CD4-positive, CD25-positive, alpha-beta regulatory T cell (primary cell): Measurements from ENCODE around the gene TRAPPC3. TPM values are rescaled to one million over a fixed set of nuclear protein-coding genes. Genes with fewer than 3 reads are reported as not detected.

ENCODE experiments used
- ATAC-seq, 2 donors: fragments of 150-1000 bp; cut with Tn5 transposase; one replicate each; pipeline ENCODE4 v1.10.0; 2021; ENCODE audit warnings: low read depth in 2 of 2, moderate number of reproducible peaks in 2 of 2, moderate library complexity in 1 of 2
- DNase-seq, 3 donors: peaks; one replicate each; pipeline versions ENCODE4 v3.0.0 to v3.0.0-alpha.2; 2012 to 2022; ENCODE audit warnings: mixed read lengths in 1 of 3
- H3K27ac ChIP-seq: one replicate; pipeline ENCODE4 v1.7.0; 2013; ENCODE audit warnings: mild to moderate bottlenecking, low read length; ENCODE audit not compliant: insufficient read depth, poor library complexity, severe bottlenecking
- H3K27me3 ChIP-seq: one replicate; pipeline ENCODE4 v1.7.0; 2013; ENCODE audit warnings: low read length; ENCODE audit not compliant: control insufficient read depth, insufficient read depth
- H3K36me3 ChIP-seq: one replicate; pipeline ENCODE4 v1.7.0; 2013; ENCODE audit warnings: mild to moderate bottlenecking, low read length, moderate library complexity; ENCODE audit not compliant: control insufficient read depth, insufficient read depth
- H3K4me1 ChIP-seq: 2 replicates; pipeline ENCODE4 v1.7.0; 2013; ENCODE audit warnings: mild to moderate bottlenecking, low read length; ENCODE audit not compliant: insufficient read depth, control insufficient read depth, poor library complexity, severe bottlenecking
- H3K4me3 ChIP-seq: one replicate; pipeline ENCODE4 v1.7.0; 2013; ENCODE audit warnings: low read depth, mild to moderate bottlenecking, low read length, moderate library complexity
- H3K9me3 ChIP-seq, 2 experiments: 1 replicate in 1 of 2; 2 replicates in 1 of 2; pipeline ENCODE4 v1.7.0; 2013; ENCODE audit warnings: low read length in 2 of 2, mild to moderate bottlenecking in 1 of 2, moderate library complexity in 1 of 2; ENCODE audit not compliant: control insufficient read depth in 2 of 2
- H3K27ac Mint-ChIP-seq, 3 donors: one replicate each; pipeline ENCODE4 v1.8.0; 2020 to 2022; ENCODE audit warnings: mild to moderate bottlenecking in 3 of 3, mixed read lengths in 3 of 3, moderate library complexity in 2 of 3
- H3K27me3 Mint-ChIP-seq: one replicate; pipeline ENCODE4 v1.8.0; 2022; ENCODE audit warnings: mild to moderate bottlenecking, mixed read lengths
- H3K36me3 Mint-ChIP-seq: one replicate; pipeline ENCODE4 v1.8.0; 2020; ENCODE audit warnings: mixed read lengths
- H3K4me1 Mint-ChIP-seq, 4 donors: one replicate each; pipeline ENCODE4 v1.8.0; 2020 to 2022; ENCODE audit warnings: mixed read lengths in 4 of 4, mild to moderate bottlenecking in 1 of 4
- H3K4me3 Mint-ChIP-seq, 4 donors: one replicate each; pipeline ENCODE4 v1.8.0; 2020 to 2022; ENCODE audit warnings: mild to moderate bottlenecking in 4 of 4, mixed read lengths in 4 of 4, moderate library complexity in 3 of 4
- H3K9me3 Mint-ChIP-seq, 7 donors: one replicate each; pipeline ENCODE4 v1.8.0; 2020 to 2022; ENCODE audit warnings: mixed read lengths in 7 of 7, mild to moderate bottlenecking in 3 of 7, moderate library complexity in 2 of 7
- polyA plus RNA-seq, 4 donors: library from polyadenylated mRNA; unstranded; fragments of 300-500 nt; fragmentation: Illumina TruSeq; gene quantifications; one replicate each; pipeline ENCODE4 v1.2.3, GENCODE V29; 2021
- total RNA-seq: library from RNA; stranded (reverse); gene quantifications from one replicate; pipeline ENCODE4 v1.2.3, GENCODE V29; 2022

The TRAPPC3 gene
- total and polyA plus RNA-seq, 5 donors from 2014 or later: 45.6 to 137 (median 124) TPM

DNA sequence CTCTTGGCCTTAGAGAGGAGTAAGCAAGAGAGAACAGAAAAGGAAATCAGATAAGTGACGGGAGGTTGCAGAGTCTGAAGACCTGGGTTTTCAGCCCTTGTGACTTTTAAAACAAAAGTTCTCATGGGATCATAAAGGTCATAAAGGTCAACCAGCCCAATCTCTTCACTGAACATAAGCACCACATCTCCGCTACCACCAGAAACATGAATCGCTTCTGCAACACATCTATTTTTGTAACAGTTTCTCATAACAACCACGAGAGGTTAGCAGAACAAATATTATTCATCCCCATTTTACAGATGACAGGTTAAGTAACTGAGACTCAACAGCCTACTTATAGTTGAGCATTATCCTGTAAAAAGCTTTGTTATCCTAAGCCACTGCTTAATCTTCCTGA is 5.9 kb downstream of the TRAPPC3 start:
- Histone ChIP-seq H3K27me3 (no peaks in the 10 kb centered on the region), H3K27ac (no peak overlapping the region), H3K4me1 (peaks cover 12% of the 10 kb centered on the region), H3K9me3 (no peaks in the 10 kb centered on the region), H3K4me3 (no peak overlapping the region), H3K36me3 (peaks cover 12% of the 10 kb centered on the region)
- ATAC-seq (no peak), DNase-seq (no peak)
- peak overlapping the region in 2 of 3 donors; percentile 29 to 76 for H3K27ac Mint-ChIP-seq
- H3K4me1 Mint-ChIP-seq: peaks cover 20 to 61% (median 34%) of the 10 kb centered on the region in 4 donors
- H3K36me3 Mint-ChIP-seq: peaks cover 6% of the 10 kb centered on the region
- H3K27me3 Mint-ChIP-seq: no peaks in the 10 kb centered on the region
- H3K4me3 Mint-ChIP-seq: peak overlapping the region in 1 of 4 donors; percentile 30
- no peaks in the 10 kb centered on the region for H3K9me3 Mint-ChIP-seq

DNA sequence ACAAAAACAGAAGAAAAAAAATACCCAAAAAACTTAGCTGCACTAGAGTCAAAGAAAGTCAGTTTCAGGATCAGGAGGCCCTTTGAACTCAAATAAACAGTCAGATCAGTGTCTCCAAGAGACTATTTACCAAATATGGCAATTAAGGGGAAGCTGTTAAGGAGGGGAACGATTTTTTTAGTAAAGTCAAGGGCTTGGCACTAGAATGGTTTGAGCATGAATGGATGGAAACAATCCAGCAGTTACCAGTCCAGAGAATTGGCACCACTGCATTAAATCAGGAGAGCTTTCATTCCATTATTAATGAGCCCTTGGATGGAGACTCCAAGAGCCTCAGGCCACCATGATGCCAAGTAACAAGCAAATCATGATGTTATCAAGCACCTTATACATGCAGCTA is 7.2 kb downstream of the TRAPPC3 start:
- Histone ChIP-seq H3K27ac (no peak overlapping the region), H3K4me1 (peaks cover 4% of the 10 kb centered on the region), H3K9me3 (no peaks in the 10 kb centered on the region), H3K27me3 (no peaks in the 10 kb centered on the region), H3K36me3 (peaks cover 25% of the 10 kb centered on the region), H3K4me3 (no peak overlapping the region)
- H3K36me3 Mint-ChIP-seq: peaks cover 15% of the 10 kb centered on the region
- no peak overlapping the region for H3K27ac Mint-ChIP-seq
- H3K9me3 Mint-ChIP-seq: no peaks in the 10 kb centered on the region
- peak overlapping the region in 1 of 4 donors; percentile 29 for H3K4me3 Mint-ChIP-seq
- DNase-seq (no peak), ATAC-seq (no peak)
- peaks cover 14 to 49% (median 28%) of the 10 kb centered on the region in 4 donors for H3K4me1 Mint-ChIP-seq
- no peaks in the 10 kb centered on the region for H3K27me3 Mint-ChIP-seq

DNA sequence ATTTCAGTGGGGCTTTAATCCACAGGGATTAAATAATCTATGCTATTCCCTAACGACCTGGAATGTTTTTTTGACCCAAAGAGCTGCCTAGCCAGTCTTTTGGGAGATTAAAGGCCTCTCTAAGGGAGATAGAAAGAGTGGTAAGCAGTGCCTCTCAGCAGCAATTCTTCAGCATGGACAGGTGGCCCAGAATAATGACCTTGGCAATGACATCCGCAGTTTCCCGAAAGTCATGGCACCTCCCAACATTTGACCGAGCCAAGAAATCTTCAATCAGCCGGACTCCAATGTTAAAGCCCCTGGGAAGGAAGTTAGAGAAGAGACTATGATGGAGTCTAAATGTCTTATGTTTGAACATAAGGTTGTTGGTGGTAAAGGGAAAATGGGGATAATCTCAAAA is 9.8 kb downstream of the TRAPPC3 start:
- H3K4me1 ChIP-seq: peaks cover 4% of the 10 kb centered on the region
- no peak overlapping the region for H3K27ac ChIP-seq
- Mint-ChIP-seq H3K36me3 (peaks cover 23% of the 10 kb centered on the region), H3K9me3 (no peaks in the 10 kb centered on the region), H3K4me3 (no peak overlapping the region), H3K27me3 (no peaks in the 10 kb centered on the region), H3K27ac (peak overlapping the region in 1 of 3 donors; percentile 47), H3K4me1 (peaks cover 14 to 37% (median 23%) of the 10 kb centered on the region in 4 donors)
- H3K4me3 ChIP-seq: no peak overlapping the region
- ATAC-seq: no peak
- no peak for DNase-seq
- H3K27me3 ChIP-seq: no peaks in the 10 kb centered on the region
- H3K36me3 ChIP-seq: peaks cover 37% of the 10 kb centered on the region
- no peaks in the 10 kb centered on the region for H3K9me3 ChIP-seq

DNA sequence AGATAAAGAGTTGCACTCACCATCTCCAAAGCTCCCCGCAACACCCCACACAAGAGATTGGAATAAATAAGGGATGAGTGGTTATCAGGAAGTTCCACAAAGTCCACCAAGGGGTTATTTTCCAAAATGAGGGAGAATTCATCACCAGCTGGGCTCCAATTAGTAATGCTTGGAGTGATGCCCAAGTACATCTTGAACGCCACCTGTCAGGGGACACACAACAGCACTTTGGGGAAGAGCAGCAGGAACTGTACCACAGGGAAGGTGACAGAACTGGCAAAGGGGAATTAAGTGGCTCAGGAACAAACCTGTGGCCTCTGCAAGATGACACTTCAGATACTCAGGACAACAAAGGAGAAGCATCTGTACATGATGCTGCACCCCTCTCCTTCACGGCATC is 11.5 kb downstream of the TRAPPC3 start:
- Mint-ChIP-seq H3K4me3 (no peak overlapping the region), H3K36me3 (peaks cover 23% of the 10 kb centered on the region), H3K27ac (peak overlapping the region in 1 of 3 donors; percentile 18), H3K27me3 (no peaks in the 10 kb centered on the region), H3K4me1 (peaks cover 5 to 26% (median 14%) of the 10 kb centered on the region in 4 donors), H3K9me3 (no peaks in the 10 kb centered on the region)
- peaks cover 37% of the 10 kb centered on the region for H3K36me3 ChIP-seq
- H3K4me3 ChIP-seq: no peak overlapping the region
- no peak for ATAC-seq
- no peak for DNase-seq
- H3K4me1 ChIP-seq: peaks cover 4% of the 10 kb centered on the region
- H3K9me3 ChIP-seq: no peaks in the 10 kb centered on the region
- no peaks in the 10 kb centered on the region for H3K27me3 ChIP-seq
- no peak overlapping the region for H3K27ac ChIP-seq

DNA sequence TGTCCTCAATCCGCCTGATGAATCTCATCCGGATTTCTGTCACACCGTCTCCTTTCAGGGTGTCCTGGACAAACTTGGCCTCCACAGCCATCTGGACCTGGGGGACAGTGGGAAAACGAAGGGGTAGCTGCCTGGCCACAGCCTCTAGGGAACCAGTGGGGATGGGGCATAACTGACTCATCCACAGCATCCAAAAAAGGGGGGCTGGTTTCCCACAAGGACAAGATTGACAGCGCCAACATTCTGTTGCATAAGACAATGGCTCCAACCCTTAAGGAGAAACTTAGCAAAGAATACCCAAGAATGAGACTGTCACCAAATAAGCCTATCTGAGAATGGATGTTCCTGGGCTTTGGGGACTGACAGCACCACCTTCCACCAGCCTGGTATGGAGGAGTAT is 12.1 kb downstream of the TRAPPC3 start:
- H3K36me3 ChIP-seq: peaks cover 37% of the 10 kb centered on the region
- no peaks in the 10 kb centered on the region for H3K27me3 ChIP-seq
- Mint-ChIP-seq H3K4me3 (peak overlapping the region in 1 of 4 donors; percentile 17), H3K27me3 (no peaks in the 10 kb centered on the region), H3K36me3 (peaks cover 23% of the 10 kb centered on the region), H3K27ac (no peak overlapping the region), H3K4me1 (peaks cover 5 to 20% (median 12%) of the 10 kb centered on the region in 4 donors), H3K9me3 (no peaks in the 10 kb centered on the region)
- H3K4me3 ChIP-seq: no peak overlapping the region
- no peak for ATAC-seq
- H3K27ac ChIP-seq: no peak overlapping the region
- peaks cover under 1% of the 10 kb centered on the region for H3K4me1 ChIP-seq
- no peak for DNase-seq
- H3K9me3 ChIP-seq: no peaks in the 10 kb centered on the region

DNA sequence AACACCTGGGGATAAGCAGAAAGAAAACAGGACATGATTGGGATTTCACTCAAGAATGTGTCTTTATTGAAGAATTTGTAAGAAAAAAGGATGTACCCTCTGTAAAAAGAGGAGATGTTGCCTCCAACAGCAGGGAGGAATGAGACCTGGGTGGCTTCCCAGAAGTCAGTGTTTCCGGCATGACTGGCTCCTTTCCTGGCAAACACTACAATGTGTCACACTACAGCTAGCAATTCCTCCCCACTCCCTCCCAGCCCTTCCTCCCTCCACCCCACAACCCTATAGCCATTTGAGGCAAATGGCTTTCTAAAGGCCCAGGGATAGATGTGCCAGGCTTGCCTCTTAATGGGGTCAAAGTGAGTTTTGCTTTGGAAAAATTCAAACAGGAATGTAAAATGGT is 12.8 kb downstream of the TRAPPC3 start:
- DNase-seq: no peak
- Mint-ChIP-seq H3K27ac (peak overlapping the region in 1 of 3 donors; percentile 50), H3K27me3 (no peaks in the 10 kb centered on the region), H3K9me3 (no peaks in the 10 kb centered on the region), H3K36me3 (peaks cover 23% of the 10 kb centered on the region), H3K4me1 (peaks cover 0 to 16% (median 7%) of the 10 kb centered on the region in 4 donors), H3K4me3 (no peak overlapping the region)
- Histone ChIP-seq H3K9me3 (no peaks in the 10 kb centered on the region), H3K27me3 (no peaks in the 10 kb centered on the region), H3K4me1 (no peaks in the 10 kb centered on the region), H3K4me3 (no peak overlapping the region), H3K36me3 (peaks cover 37% of the 10 kb centered on the region), H3K27ac (no peak overlapping the region)
- no peak for ATAC-seq

DNA sequence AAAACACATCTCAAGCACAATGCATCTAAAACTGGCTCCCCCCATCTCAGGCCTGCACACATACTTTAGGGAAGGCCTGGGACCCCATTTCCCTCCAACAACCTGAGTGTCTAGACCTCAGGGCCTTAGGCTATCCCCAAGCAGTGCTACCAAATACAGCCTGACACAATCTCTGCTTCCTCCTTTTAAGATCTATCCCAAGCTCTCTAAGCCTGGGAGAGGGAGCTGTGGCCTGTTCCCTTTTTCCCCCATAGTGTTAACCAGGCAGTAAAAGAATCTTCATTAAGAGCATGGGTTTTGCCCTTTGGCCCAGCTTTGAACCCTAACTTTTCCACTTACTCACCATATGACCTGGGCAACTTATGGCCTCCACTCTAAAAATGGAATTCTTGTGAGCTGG is 13.5 kb downstream of the TRAPPC3 start:
- ATAC-seq (no peak), DNase-seq (no peak)
- Mint-ChIP-seq H3K27ac (peak overlapping the region; percentile 50 to 56 (median 52)), H3K4me1 (peaks cover 0 to 12% (median 4%) of the 10 kb centered on the region in 4 donors), H3K36me3 (peaks cover 23% of the 10 kb centered on the region), H3K27me3 (no peaks in the 10 kb centered on the region), H3K4me3 (no peak overlapping the region), H3K9me3 (no peaks in the 10 kb centered on the region)
- no peaks in the 10 kb centered on the region for H3K9me3 ChIP-seq
- H3K27me3 ChIP-seq: no peaks in the 10 kb centered on the region
- H3K27ac ChIP-seq: no peak overlapping the region
- H3K4me1 ChIP-seq: no peaks in the 10 kb centered on the region
- peaks cover 37% of the 10 kb centered on the region for H3K36me3 ChIP-seq
- no peak overlapping the region for H3K4me3 ChIP-seq

DNA sequence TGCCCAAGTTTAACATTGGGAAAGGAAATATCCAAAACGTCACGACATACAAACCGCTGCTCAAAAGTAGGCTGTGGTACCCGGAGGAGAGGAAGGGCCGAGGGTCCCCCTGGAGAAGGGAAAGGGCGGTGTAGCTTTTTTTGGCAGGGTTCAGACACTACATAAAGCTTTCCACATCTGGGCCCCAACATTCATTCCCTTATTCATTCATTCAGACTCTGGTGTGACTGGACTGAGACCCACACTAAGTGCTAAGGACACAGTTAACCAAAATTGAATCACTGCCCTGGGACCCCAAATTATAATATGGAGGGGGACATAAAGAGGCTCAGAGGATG is 14.0 kb downstream of the TRAPPC3 start:
- Histone ChIP-seq H3K27ac (no peak overlapping the region), H3K4me1 (no peaks in the 10 kb centered on the region), H3K36me3 (peaks cover 37% of the 10 kb centered on the region), H3K4me3 (no peak overlapping the region), H3K27me3 (no peaks in the 10 kb centered on the region), H3K9me3 (no peaks in the 10 kb centered on the region)
- Mint-ChIP-seq H3K27me3 (no peaks in the 10 kb centered on the region), H3K4me1 (peaks cover 0 to 7% (median 2%) of the 10 kb centered on the region in 4 donors), H3K36me3 (peaks cover 23% of the 10 kb centered on the region), H3K4me3 (no peak overlapping the region), H3K27ac (peak overlapping the region; percentile 50 to 56 (median 52)), H3K9me3 (no peaks in the 10 kb centered on the region)
- DNase-seq (no peak), ATAC-seq (no peak)
